GM12878 (cell line): ENCODE data around the gene CELF2. TPM values are rescaled to one million over a fixed set of nuclear protein-coding genes. Genes with fewer than 3 reads are reported as not detected.

Source experiments
- ATAC-seq: fragments of 200-7000 bp; cut with Tn5 transposase; 3 replicates; pipeline ENCODE4 v1.9.1; 2020; ENCODE audit warnings: mild to moderate bottlenecking, moderate library complexity
- BruUV-seq: library from RNA; stranded (reverse); fragments of 400-500 nt; replicated peaks from 2 replicates; lab custom pipeline; 2021; lab: Mats Ljungman, UMichigan
- CTCF ChIA-PET: fragments of 300-600 bp; sonication (Branson Sonifier 250); formaldehyde crosslinking; extraction: SDS; loops from one replicate; lab custom pipeline; 2021; ENCODE audit warnings: inconsistent platforms; lab: Yijun Ruan, JAX
- POLR2A ChIA-PET: fragments of 350-600 bp; formaldehyde crosslinking; extraction: SDS; loops from one replicate; lab custom pipeline; 2021; ENCODE audit warnings: inconsistent platforms; lab: Charles Lee
- RAD21 ChIA-PET: fragments of 300-600 bp; sonication (Branson Sonifier 250); formaldehyde crosslinking; loops from one replicate; lab custom pipeline; 2023; ENCODE audit warnings: antibody characterized with exemption; ENCODE audit not compliant: unreplicated experiment; lab: Charles Lee
- SMC1A ChIA-PET: fragments of 300-600 bp; sonication (Branson Sonifier 250); formaldehyde crosslinking; loops from one replicate; lab custom pipeline; 2023; ENCODE audit not compliant: unreplicated experiment, uncharacterized antibody; lab: Charles Lee
- DNase-seq: peaks from one replicate; pipeline ENCODE4 v3.0.0-alpha.2; 2011; ENCODE audit warnings: low read depth, low spot score
- FAIRE-seq: peaks from 3 replicates; lab custom pipeline; 2011; peaks lifted over from hg19 to GRCh38; lab: Jason Lieb, UNC
- H2AFZ ChIP-seq: 2 replicates; pipeline ENCODE4 v1.6.0; 2011; ENCODE audit warnings: low read depth, low read length, control low read depth; ENCODE audit not compliant: control insufficient read depth
- H3K27ac ChIP-seq: 2 replicates; pipeline ENCODE4 v1.5.1; 2011; ENCODE audit warnings: control low read depth; ENCODE audit not compliant: control insufficient read depth, insufficient read depth
- H3K27me3 ChIP-seq, 2 experiments: replicated peaks in 1 of 2; 2 replicates each; pipeline versions ENCODE4 v1.6.0 to v1.6.1; 2011; ENCODE audit warnings: low read length in 1 of 2; ENCODE audit not compliant: control insufficient read depth in 2 of 2, insufficient read depth in 2 of 2
- H3K36me3 ChIP-seq, 2 experiments: 2 replicates each; pipeline ENCODE4 v1.5.1; 2011; ENCODE audit warnings: low read length in 1 of 2; ENCODE audit not compliant: control insufficient read depth in 2 of 2, insufficient read depth in 2 of 2
- H3K4me1 ChIP-seq: 2 replicates; pipeline ENCODE4 v1.6.1; 2011; ENCODE audit warnings: mild to moderate bottlenecking, low read length, moderate library complexity, mixed read lengths; ENCODE audit not compliant: control insufficient read depth, insufficient read depth
- H3K4me2 ChIP-seq: 2 replicates; pipeline ENCODE4 v1.6.0; 2011; ENCODE audit warnings: control low read depth; ENCODE audit not compliant: control insufficient read depth, insufficient read depth
- H3K4me3 ChIP-seq: fragments of 200-600 bp; sonication (generic); 2 replicates; pipeline ENCODE4 v1.5.1; 2016
- H3K79me2 ChIP-seq: 2 replicates; pipeline ENCODE4 v1.6.0; 2011; ENCODE audit warnings: low read length; ENCODE audit not compliant: control insufficient read depth, insufficient read depth
- H3K9ac ChIP-seq: 2 replicates; pipeline ENCODE4 v1.8.0; 2011; ENCODE audit warnings: low read length, control low read depth, mixed read lengths; ENCODE audit not compliant: control insufficient read depth, insufficient read depth
- H3K9me3 ChIP-seq: replicated peaks from 3 replicates; pipeline ENCODE4 v1.5.1; 2011; ENCODE audit warnings: mild to moderate bottlenecking, low read length; ENCODE audit not compliant: control insufficient read depth, insufficient read depth
- H4K20me1 ChIP-seq: 2 replicates; pipeline ENCODE4 v1.6.0; 2011; ENCODE audit not compliant: control insufficient read depth, insufficient read depth
- BCL11A ChIP-seq: IDR thresholded peaks from 2 replicates; pipeline ENCODE4 v1.6.1; 2011; ENCODE audit warnings: low read depth, low read length
- CHD2 ChIP-seq: IDR thresholded peaks from 2 replicates; pipeline ENCODE4 v1.6.1; 2011; ENCODE audit warnings: low read depth, low read length, improper control_type of control experiment, borderline replicate concordance
- DPF2 ChIP-seq: fragments of 450-650 bp; IDR thresholded peaks from 2 replicates; pipeline ENCODE4 v1.6.1; 2017; ENCODE audit warnings: mild to moderate bottlenecking
- ETV6 ChIP-seq, 2 experiments: fragments of 450-650 bp in 1 of 2; IDR thresholded peaks in 1 of 2; conservative IDR thresholded peaks in 1 of 2; 2 replicates each; pipeline ENCODE4 v1.6.1; 2014; ENCODE audit warnings: antibody characterized with exemption in 1 of 2, borderline replicate concordance in 1 of 2, low read depth in 1 of 2, mild to moderate bottlenecking in 1 of 2, moderate library complexity in 1 of 2
- MEF2B ChIP-seq: fragments of 450-650 bp; IDR thresholded peaks from 2 replicates; pipeline ENCODE4 v1.6.1; 2018; ENCODE audit warnings: mild to moderate bottlenecking, moderate library complexity; ENCODE audit not compliant: partially characterized antibody, poor library complexity, severe bottlenecking
- PBX3 ChIP-seq: IDR thresholded peaks from 2 replicates; pipeline ENCODE4 v1.6.1; 2011; ENCODE audit warnings: mild to moderate bottlenecking, low read depth, low read length, moderate library complexity; ENCODE audit not compliant: insufficient replicate concordance
- USF2 ChIP-seq: IDR thresholded peaks from 2 replicates; pipeline ENCODE4 v1.6.1; 2011; ENCODE audit warnings: low read depth, low read length, improper control_type of control experiment, borderline replicate concordance
- ZNF687 ChIP-seq: fragments of 450-650 bp; IDR thresholded peaks from 2 replicates; pipeline ENCODE4 v1.6.1; 2017; ENCODE audit warnings: mild to moderate bottlenecking, moderate library complexity
- WGBS: methylation state at CpG from one replicate; pipeline ENCODE4 v1.1.6; 2016; ENCODE audit warnings: low lambda C conversion rate; ENCODE audit not compliant: insufficient replicate concordance, insufficient coverage; ENCODE audit errors: missing lambda C conversion rate; 5-methylcytosine and 5-hydroxymethylcytosine counted together
- in situ Hi-C: fragments of 300-500 bp; cut with MboI; formaldehyde crosslinking; loops from 9 replicates; pipeline ENCODE4 v1.14.3; 2018; ENCODE audit warnings: mixed read lengths
- intact Hi-C: fragments of 100-400 bp; cut with micrococcal nuclease; formaldehyde crosslinking; loops from one replicate; pipeline ENCODE4 v1.14.2; 2022; ENCODE audit not compliant: unreplicated experiment
- polyA plus RNA-seq, 11 experiments: library from polyadenylated mRNA; depleted of rRNA in 4 of 11; unstranded in 6 of 11; stranded (reverse) in 5 of 11; fragments of >200 nt; fragmentation: Nextera tagmentation in 4 of 11; fragmentation: Illumina TruSeq in 1 of 11; extraction: Ambion mirVana in 4 of 11; extraction: Trizol in 1 of 11; gene quantifications; 1 replicate in 1 of 11; 2 replicates in 10 of 11; pipeline versions ENCODE4 v1.2.1 to v1.2.3, GENCODE V29; 2011 to 2016; ENCODE audit warnings: inconsistent platforms in 2 of 11, missing spikeins in 2 of 11, low read depth in 1 of 11
- total RNA-seq, 4 experiments: library from RNA; depleted of rRNA in 3 of 4; stranded (reverse); fragments of >200 nt in 3 of 4; fragmentation: Illumina TruSeq in 1 of 4; extraction: Trizol in 1 of 4; gene quantifications; 2 replicates each; pipeline versions ENCODE4 v1.2.1 to v1.2.3, GENCODE V29; 2013 to 2021
- TF ChIP-seq, protein P1 (sequence below): IDR thresholded peaks from 2 replicates; pipeline ENCODE4 v1.6.1; 2012; ENCODE audit warnings: low read length, inconsistent platforms
- TF ChIP-seq, protein P2 (sequence below): fragments of 450-650 bp; IDR thresholded peaks from 2 replicates; pipeline ENCODE4 v1.6.1; 2017; ENCODE audit warnings: mild to moderate bottlenecking

CELF2 gene
- total and polyA plus RNA-seq, 10 of the 15 experiments (the other 5 are each of a cell fraction or from before 2014, with no cell fraction given), result 20.8 to 129 (median 86.3) TPM

- TF ChIP-seq, protein P1, sequence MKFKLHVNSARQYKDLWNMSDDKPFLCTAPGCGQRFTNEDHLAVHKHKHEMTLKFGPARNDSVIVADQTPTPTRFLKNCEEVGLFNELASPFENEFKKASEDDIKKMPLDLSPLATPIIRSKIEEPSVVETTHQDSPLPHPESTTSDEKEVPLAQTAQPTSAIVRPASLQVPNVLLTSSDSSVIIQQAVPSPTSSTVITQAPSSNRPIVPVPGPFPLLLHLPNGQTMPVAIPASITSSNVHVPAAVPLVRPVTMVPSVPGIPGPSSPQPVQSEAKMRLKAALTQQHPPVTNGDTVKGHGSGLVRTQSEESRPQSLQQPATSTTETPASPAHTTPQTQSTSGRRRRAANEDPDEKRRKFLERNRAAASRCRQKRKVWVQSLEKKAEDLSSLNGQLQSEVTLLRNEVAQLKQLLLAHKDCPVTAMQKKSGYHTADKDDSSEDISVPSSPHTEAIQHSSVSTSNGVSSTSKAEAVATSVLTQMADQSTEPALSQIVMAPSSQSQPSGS, result peak; percentile 93
- 0 out of 2 replicates have a peak, but pooled peaks have one; percentile 24 for TF ChIP-seq DPF2
- peak; percentile 84 for TF ChIP-seq BCL11A
- peak in 1 of 2 experiments; percentile 82; a peak in 1 of 4 replicates for TF ChIP-seq ETV6 (conservative IDR thresholded peaks at IDR 0.05 in 1 of 2, IDR thresholded peaks at IDR 0.05 in 1 of 2; ENCODE audit: borderline replicate concordance in 1 of 2, low read depth in 1 of 2)
- TF ChIP-seq USF2, result no peak
- peak; percentile 55 for TF ChIP-seq MEF2B
Observed at GRCh38 chr10:11074536-11075267, 57.0 kb downstream of the CELF2 start (continued).

GRCh38 chr10:11076221-11076620 is 58.5 kb downstream of the CELF2 start:
- ChIA-PET POLR2A (interaction anchor here (1.0 kb wide), 1 partner anchor 125 kb away, joined by 3 read pairs; no protein-coding TSS in a partner anchor), SMC1A (interaction anchor here (0.7 to 1.2 kb wide), 3 partner anchors 10 to 12 kb away, joined by 3 read pairs; no protein-coding TSS in a partner anchor)
- TF ChIP-seq ZNF687 (no peak), CHD2 (no peak), PBX3 (no peak)
- TF ChIP-seq, protein P2, sequence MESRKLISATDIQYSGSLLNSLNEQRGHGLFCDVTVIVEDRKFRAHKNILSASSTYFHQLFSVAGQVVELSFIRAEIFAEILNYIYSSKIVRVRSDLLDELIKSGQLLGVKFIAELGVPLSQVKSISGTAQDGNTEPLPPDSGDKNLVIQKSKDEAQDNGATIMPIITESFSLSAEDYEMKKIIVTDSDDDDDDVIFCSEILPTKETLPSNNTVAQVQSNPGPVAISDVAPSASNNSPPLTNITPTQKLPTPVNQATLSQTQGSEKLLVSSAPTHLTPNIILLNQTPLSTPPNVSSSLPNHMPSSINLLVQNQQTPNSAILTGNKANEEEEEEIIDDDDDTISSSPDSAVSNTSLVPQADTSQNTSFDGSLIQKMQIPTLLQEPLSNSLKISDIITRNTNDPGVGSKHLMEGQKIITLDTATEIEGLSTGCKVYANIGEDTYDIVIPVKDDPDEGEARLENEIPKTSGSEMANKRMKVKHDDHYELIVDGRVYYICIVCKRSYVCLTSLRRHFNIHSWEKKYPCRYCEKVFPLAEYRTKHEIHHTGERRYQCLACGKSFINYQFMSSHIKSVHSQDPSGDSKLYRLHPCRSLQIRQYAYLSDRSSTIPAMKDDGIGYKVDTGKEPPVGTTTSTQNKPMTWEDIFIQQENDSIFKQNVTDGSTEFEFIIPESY, result no peak

More at GRCh38 chr10:11076221-11076620, 58.5 kb downstream of the CELF2 start:
- H3K4me3 ChIP-seq, result no peak overlapping the region
- no peak for FAIRE-seq
- 59% methylated on average over 4 of the region's 4 CpGs for WGBS
- H3K9me3 ChIP-seq, result peaks cover 2% of the 10 kb centered on the region; the same call in 2 of the 3 replicates
- BruUV-seq, result no TSS peak
- no peak overlapping the region for H3K4me2 ChIP-seq
- peaks cover 27% of the 10 kb centered on the region for H3K4me1 ChIP-seq
- no peaks in the 10 kb centered on the region for H3K27me3 ChIP-seq
- ChIA-PET RAD21 (no interaction called here), CTCF (interaction anchor here (0.7 to 1.0 kb wide), 2 partner anchors 10 to 35 kb away, joined by 3 to 4 read pairs; no protein-coding TSS in a partner anchor)
- in situ Hi-C loops (no loop called here), intact Hi-C loops (no loop called here)
- no peak overlapping the region for H3K9ac ChIP-seq
- no peak overlapping the region for H2AFZ ChIP-seq
- no peaks in the 10 kb centered on the region for H3K36me3 ChIP-seq
- no peaks in the 10 kb centered on the region for H4K20me1 ChIP-seq
- DNase-seq, result no peak
- ATAC-seq, result no peak
- H3K27ac ChIP-seq, result no peak overlapping the region
- no peaks in the 10 kb centered on the region for H3K79me2 ChIP-seq
